NCI-H526 (cell line): ENCODE measurements around the gene PRMT6.
"Not testable (repeated sequence)": the region's sequence is repeated elsewhere in the genome, so short reads cannot be mapped to it uniquely, and the experiment has no call there.

Experiments
- DNase-seq, 2 experiments: peaks; one replicate each; lab custom pipeline; 2025; lab: John Stamatoyannopoulos, UW

Gene PRMT6

GRCh38 chr1:107056426-107057196, at the start of gene PRMT6:
TSS of gene PRMT6 (plus strand) at chr1:107056674. CDS start at chr1:107056716, 42 bp downstream.
- DNase-seq, result peak; percentile 46 to 90

- DNase-seq, result no peak
Measured at GRCh38 chr1:107009281-107009680, 47.2 kb upstream of the PRMT6 start.

GRCh38 chr1:107010582-107010981, 45.9 kb upstream of the PRMT6 start:
- DNase-seq, result no peak

DNA sequence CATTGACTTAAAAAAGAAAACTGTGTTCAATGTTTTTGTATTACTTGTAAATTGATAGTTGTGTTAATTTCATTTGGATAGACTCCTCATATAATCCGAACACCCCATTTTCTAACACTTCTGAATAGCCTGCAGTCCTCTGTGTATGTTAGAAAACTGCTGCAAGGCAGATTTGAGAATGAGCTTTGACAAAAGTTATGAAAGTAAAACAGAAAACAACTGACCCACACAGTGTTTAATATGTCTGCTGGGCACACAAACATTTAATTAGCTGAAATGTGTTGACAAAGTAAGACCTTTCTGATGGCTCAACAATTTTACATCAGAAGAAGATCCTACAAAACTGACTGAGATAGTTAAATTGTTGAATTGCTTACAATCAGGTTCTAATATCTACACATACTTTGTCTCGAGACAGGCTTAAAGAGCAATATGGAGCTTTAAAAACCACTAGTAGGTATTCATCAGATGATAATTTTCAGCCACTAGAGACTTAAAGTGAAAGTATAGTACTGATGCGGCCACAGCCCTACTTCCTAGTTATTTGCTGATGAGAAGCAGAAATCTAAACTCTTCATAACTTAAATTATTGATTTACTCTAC, 40.0 kb upstream of the PRMT6 start:
- DNase-seq, result no peak

GRCh38 chr1:107018445-107018844, 38.0 kb upstream of the PRMT6 start:
- DNase-seq, result no peak

- DNase-seq, result no peak
Measured at GRCh38 chr1:107019166-107019565, 37.3 kb upstream of the PRMT6 start.

GRCh38 chr1:107038874-107039273, 17.6 kb upstream of the PRMT6 start:
- not testable (repeated sequence) for DNase-seq

- DNase-seq, result not testable (repeated sequence)
Measured at GRCh38 chr1:107044310-107045220, 11.9 kb upstream of the PRMT6 start.

GRCh38 chr1:107047602-107048001, 8.9 kb upstream of the PRMT6 start:
- DNase-seq, result no peak

- no peak for DNase-seq
Measured at GRCh38 chr1:107048241-107048640, 8.2 kb upstream of the PRMT6 start.

DNA sequence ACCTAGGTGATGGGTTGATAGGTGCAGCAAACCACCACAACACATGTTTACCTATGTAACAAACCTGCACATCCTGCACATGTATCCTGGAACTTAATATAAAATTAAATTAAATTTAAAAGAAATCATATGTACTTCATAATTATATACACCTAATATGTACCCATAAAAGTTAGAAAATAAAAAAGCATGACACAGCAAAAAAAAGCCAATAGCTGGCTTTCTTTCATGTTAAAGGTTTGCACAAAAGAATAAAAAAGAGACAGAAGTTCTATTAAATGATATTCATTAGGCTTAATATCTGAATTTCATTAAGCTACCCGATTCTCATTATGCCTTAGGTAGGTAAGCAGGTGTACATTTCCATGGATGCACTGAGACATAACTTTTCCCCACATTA, 5.2 kb upstream of the PRMT6 start:
- no peak for DNase-seq

DNA sequence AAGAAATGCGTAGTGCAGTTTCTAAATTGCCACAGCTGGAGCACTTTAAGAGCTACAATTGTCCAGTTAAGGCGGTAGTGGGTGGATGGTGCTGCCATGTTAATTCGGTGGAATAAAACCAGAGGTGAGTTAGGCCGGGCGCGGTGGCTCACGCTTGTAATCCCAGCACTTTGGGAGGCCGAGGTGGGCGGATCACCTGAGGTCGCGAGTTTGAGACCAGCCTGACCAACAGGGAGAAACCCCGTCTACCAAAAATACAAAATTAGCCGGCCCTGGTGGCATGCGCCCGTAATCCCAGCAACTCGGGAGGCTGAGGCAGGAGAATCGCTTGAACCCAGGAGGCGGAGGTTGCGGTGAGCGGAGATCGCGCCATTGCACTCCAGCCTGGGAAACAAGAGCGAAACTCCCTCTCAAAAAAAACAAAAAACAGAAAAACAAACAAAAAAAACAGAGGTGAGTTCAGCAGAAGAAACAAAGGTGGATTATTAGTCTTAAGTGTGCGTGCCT, 502 bp upstream of the PRMT6 start:
- DNase-seq, result not testable (repeated sequence)

DNA sequence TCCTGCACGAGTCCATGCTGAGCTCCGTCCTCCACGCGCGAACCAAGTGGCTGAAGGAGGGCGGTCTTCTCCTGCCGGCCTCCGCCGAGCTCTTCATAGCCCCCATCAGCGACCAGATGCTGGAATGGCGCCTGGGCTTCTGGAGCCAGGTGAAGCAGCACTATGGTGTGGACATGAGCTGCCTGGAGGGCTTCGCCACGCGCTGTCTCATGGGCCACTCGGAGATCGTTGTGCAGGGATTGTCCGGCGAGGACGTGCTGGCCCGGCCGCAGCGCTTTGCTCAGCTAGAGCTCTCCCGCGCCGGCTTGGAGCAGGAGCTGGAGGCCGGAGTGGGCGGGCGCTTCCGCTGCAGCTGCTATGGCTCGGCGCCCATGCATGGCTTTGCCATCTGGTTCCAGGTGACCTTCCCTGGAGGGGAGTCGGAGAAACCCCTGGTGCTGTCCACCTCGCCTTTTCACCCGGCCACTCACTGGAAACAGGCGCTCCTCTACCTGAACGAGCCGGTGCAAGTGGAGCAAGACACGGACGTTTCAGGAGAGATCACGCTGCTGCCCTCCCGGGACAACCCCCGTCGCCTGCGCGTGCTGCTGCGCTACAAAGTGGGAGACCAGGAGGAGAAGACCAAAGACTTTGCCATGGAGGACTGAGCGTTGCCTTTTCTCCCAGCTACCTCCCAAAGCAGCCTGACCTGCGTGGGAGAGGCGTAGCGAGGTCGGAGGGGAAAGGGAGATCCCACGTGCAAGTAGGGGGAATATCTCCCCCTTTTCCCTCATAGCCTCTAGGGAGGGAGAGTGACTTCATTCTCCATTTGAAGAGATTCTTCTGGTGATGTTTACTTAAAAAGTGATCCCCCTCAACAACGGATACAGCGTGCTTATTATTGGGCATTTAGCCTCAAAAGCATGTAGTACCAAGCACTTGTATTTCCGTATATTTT, 991 bp downstream of the PRMT6 start:
- DNase-seq, result peak; percentile 23 to 77

GRCh38 chr1:107058245-107059032, 2.0 kb downstream of the PRMT6 start:
- DNase-seq, result no peak

GRCh38 chr1:107061886-107062285, 5.4 kb downstream of the PRMT6 start:
- no peak for DNase-seq

DNA sequence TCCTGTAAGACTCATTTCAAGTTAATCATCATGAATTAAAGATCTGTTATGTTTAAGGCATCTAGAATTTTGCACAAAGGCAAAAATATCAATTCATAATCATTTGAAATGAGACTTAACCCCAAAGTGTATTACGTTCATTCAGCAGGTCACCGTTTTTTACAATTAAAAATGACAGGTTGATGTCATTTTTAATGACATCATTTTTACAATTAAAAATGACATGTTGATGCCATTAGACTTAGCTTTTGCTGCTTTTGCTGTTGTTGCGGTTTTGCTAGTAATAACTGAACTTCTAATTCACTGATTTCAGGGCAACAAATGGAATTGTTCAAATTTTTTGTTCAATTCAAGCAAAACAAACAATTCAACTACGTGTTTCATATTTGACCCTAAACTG, 17.0 kb downstream of the PRMT6 start:
- DNase-seq, result no peak

DNA sequence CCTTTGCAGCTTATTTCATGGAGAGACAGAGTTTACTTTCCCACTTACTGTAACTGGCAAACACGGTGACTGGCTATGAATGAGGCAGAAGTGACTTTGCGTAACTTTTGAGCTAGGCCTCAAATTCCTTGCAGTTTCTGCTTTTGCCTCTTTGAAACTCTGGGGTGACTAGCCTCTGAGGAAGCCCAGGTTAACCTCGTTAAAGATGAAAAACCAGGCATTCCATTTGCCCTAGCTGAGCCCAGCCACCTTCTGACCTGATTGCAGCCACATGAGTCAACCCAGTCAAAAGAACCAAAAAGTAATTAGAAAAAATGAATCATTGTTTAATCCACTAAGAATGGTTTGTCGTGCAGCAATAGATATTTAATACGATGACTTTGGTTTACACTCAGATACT, 20.4 kb downstream of the PRMT6 start:
- no peak for DNase-seq

DNA sequence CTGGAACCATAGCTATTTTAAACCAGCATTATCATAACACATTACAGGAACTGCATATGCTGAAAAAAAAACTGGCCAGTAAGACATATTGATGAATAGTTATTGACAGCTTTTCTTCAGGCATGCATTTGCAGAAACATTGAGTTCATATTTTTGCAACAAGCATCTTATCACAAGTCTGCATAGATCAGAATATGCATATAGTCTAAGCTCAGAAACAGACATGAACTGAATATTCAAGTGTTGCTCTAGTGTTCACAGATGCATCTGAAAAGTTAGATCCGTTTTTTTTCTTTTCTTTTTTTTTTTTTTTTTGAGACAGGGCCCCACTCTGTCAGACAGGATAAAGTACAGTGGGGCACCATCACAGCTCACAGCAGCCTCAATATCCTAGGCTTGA, 22.8 kb downstream of the PRMT6 start:
- DNase-seq, result no peak

GRCh38 chr1:107081102-107081501, 24.6 kb downstream of the PRMT6 start:
- no peak for DNase-seq

GRCh38 chr1:107091418-107091817, 34.9 kb downstream of the PRMT6 start:
- DNase-seq, result no peak
